Endothelial cell of umbilical vein (primary cell): ENCODE results near the gene KLK13. TPM values are rescaled to one million over a fixed set of nuclear protein-coding genes. Genes with fewer than 3 reads are reported as not detected.

Source experiments
- BruUV-seq: library from RNA; stranded (reverse); fragments of 400-500 nt; replicated peaks from 2 replicates; lab custom pipeline; 2021; lab: Mats Ljungman, UMichigan
- CTCF ChIA-PET: fragments of 300-600, 350-600 bp; sonication (Branson Sonifier 250); formaldehyde crosslinking; loops from one replicate; lab custom pipeline; 2021; ENCODE audit warnings: antibody characterized with exemption, inconsistent platforms; lab: Charles Lee
- POLR2A ChIA-PET: fragments of 300-600, 350-600 bp; sonication (Branson Sonifier 250); formaldehyde crosslinking; loops from one replicate; lab custom pipeline; 2021; ENCODE audit warnings: antibody characterized with exemption, inconsistent platforms; lab: Charles Lee
- DNase-seq: peaks from one replicate; pipeline ENCODE4 v3.0.0-alpha.2; 2011; ENCODE audit warnings: low read depth, low spot score
- FAIRE-seq: peaks from 2 replicates; lab custom pipeline; 2011; peaks lifted over from hg19 to GRCh38; lab: Jason Lieb, UNC
- H2AFZ ChIP-seq: 2 replicates; pipeline ENCODE4 v1.6.0; 2012; ENCODE audit warnings: low read depth, low read length, control low read depth, inconsistent platforms
- H3K27ac ChIP-seq: 2 replicates; pipeline ENCODE4 v1.5.1; 2011; ENCODE audit warnings: low read depth, mild to moderate bottlenecking, control low read depth, low read length, moderate library complexity; ENCODE audit not compliant: insufficient read depth
- H3K27me3 ChIP-seq, 2 experiments: 2 replicates each; pipeline versions ENCODE4 v1.6.0 to v1.6.1; 2011; ENCODE audit warnings: low read length in 2 of 2, mixed read lengths in 1 of 2; ENCODE audit not compliant: control insufficient read depth in 2 of 2, insufficient read depth in 2 of 2
- H3K36me3 ChIP-seq, 2 experiments: 2 replicates in 1 of 2; 3 replicates in 1 of 2; pipeline ENCODE4 v1.5.1; 2011; ENCODE audit warnings: low read length in 2 of 2, mild to moderate bottlenecking in 1 of 2, moderate library complexity in 1 of 2; ENCODE audit not compliant: control insufficient read depth in 2 of 2, insufficient read depth in 2 of 2; ENCODE audit errors: extremely low read depth in 1 of 2
- H3K4me1 ChIP-seq: 3 replicates; pipeline ENCODE4 v1.5.1; 2011; ENCODE audit warnings: mild to moderate bottlenecking, low read length; ENCODE audit not compliant: control insufficient read depth, insufficient read depth; ENCODE audit errors: extremely low read depth
- H3K4me2 ChIP-seq: 2 replicates; pipeline ENCODE4 v1.6.1; 2011; ENCODE audit warnings: low read length, control low read depth, mixed read lengths; ENCODE audit not compliant: insufficient read depth
- H3K4me3 ChIP-seq, 3 experiments: fragments of 200-600 bp in 1 of 3; sonication (generic), shearing (Covaris generic) in 1 of 3; replicated peaks in 1 of 3; 2 replicates each; pipeline ENCODE4 v1.5.1; 2011 to 2016; ENCODE audit warnings: control low read depth in 3 of 3, low read length in 3 of 3, mild to moderate bottlenecking in 2 of 3, inconsistent platforms in 1 of 3, low read depth in 1 of 3, moderate library complexity in 1 of 3; ENCODE audit not compliant: insufficient read depth in 1 of 3
- H3K79me2 ChIP-seq: 2 replicates; pipeline ENCODE4 v1.6.0; 2012; ENCODE audit warnings: low read length, inconsistent platforms; ENCODE audit not compliant: control insufficient read depth, insufficient read depth
- H3K9ac ChIP-seq: replicated peaks from 2 replicates; pipeline ENCODE3; 2011; ENCODE audit warnings: low read length, control low read depth; ENCODE audit not compliant: insufficient read depth; ENCODE audit errors: extremely low read depth
- H3K9me1 ChIP-seq: replicated peaks from 3 replicates; pipeline ENCODE4 v1.6.0; 2011; ENCODE audit warnings: mild to moderate bottlenecking, low read length; ENCODE audit not compliant: control insufficient read depth, insufficient read depth; ENCODE audit errors: extremely low read depth
- H3K9me3 ChIP-seq: replicated peaks from 2 replicates; pipeline ENCODE4 v1.5.1; 2012; ENCODE audit warnings: low read length, inconsistent platforms; ENCODE audit not compliant: control insufficient read depth, insufficient read depth
- H4K20me1 ChIP-seq: replicated peaks from 2 replicates; pipeline ENCODE3; 2011; ENCODE audit warnings: mild to moderate bottlenecking, low read length; ENCODE audit not compliant: control insufficient read depth, insufficient read depth; ENCODE audit errors: extremely low read depth
- CTCF ChIP-seq, 2 donors: IDR thresholded peaks; 1 replicate in 1 of 2; 2 replicates in 1 of 2; pipeline ENCODE4 v1.5.1; 2011; ENCODE audit warnings: low read length in 2 of 2, mild to moderate bottlenecking in 2 of 2, moderate library complexity in 2 of 2, control low read depth in 1 of 2, inconsistent platforms in 1 of 2, low read depth in 1 of 2; ENCODE audit not compliant: insufficient read depth in 1 of 2; ENCODE audit errors: extremely low read depth in 1 of 2
- EZH2 ChIP-seq: IDR thresholded peaks from 2 replicates; pipeline ENCODE4 v1.6.1; 2012; ENCODE audit warnings: borderline replicate concordance, low read depth, mild to moderate bottlenecking, moderate library complexity, low read length, inconsistent platforms; ENCODE audit not compliant: severe bottlenecking
- GATA2 ChIP-seq: IDR thresholded peaks from 2 replicates; pipeline ENCODE4 v1.7.0; 2011; ENCODE audit warnings: low read depth, mild to moderate bottlenecking, moderate library complexity, mixed read lengths, low read length; ENCODE audit not compliant: insufficient read length, insufficient read depth
- JUN ChIP-seq: IDR thresholded peaks from 2 replicates; pipeline ENCODE4 v1.6.1; 2011; ENCODE audit warnings: borderline replicate concordance, low read depth; ENCODE audit not compliant: insufficient read length, insufficient read depth
- MYC ChIP-seq: IDR thresholded peaks from one replicate; pipeline ENCODE4 v1.6.1; 2011; ENCODE audit warnings: mild to moderate bottlenecking, low read depth, low read length
- POLR2AphosphoS5 ChIP-seq: IDR thresholded peaks from 2 replicates; pipeline ENCODE4 v1.6.1; 2012; ENCODE audit warnings: low read depth, mild to moderate bottlenecking, control low read depth, low read length, moderate library complexity; ENCODE audit not compliant: insufficient read depth
- dilution Hi-C: fragments of 300-500 bp; cut with MboI; formaldehyde crosslinking; loops from one replicate; pipeline ENCODE4 v1.15.0; 2019; ENCODE audit warnings: low sequenced_read_pairs; ENCODE audit not compliant: extremely low pct_ligation_motif_present
- intact Hi-C: fragments of 100-400 bp; cut with micrococcal nuclease; formaldehyde crosslinking; loops from one replicate; pipeline ENCODE4 v1.10.0; 2022
- polyA plus RNA-seq, 4 experiments: library from polyadenylated mRNA; depleted of rRNA in 3 of 4; stranded (reverse) in 3 of 4; unstranded in 1 of 4; fragments of >200 nt; gene quantifications; 2 replicates each; pipeline versions ENCODE4 v1.2.1 to v1.2.3, GENCODE V29; 2011 to 2012; ENCODE audit warnings: missing spikeins in 1 of 4
- total RNA-seq: library from RNA; stranded (reverse); gene quantifications from 2 replicates; pipeline ENCODE4 v1.2.3, GENCODE V29; 2021

KLK13 gene
- total and polyA plus RNA-seq, 2 donors (not counting 3 experiments of a cell fraction or from before 2014, with no cell fraction given): not detected

GRCh38 chr19:51034704-51035103 is 30.2 kb downstream of the KLK13 start, which contains the start of gene KLK12:
Gene KLK12, minus strand, starts transcription at chr19:51035002. Its CDS starts 381 bp downstream, at chr19:51034621.
- H3K4me3 ChIP-seq: no peak within 1 kb of the TSS
- H3K27ac ChIP-seq: no peak within 1 kb of the TSS
- no peaks in the 10 kb centered on the region for H3K27me3 ChIP-seq
- H3K36me3 ChIP-seq: no peaks in the 10 kb centered on the region
- H3K4me1 ChIP-seq: no peaks in the 10 kb centered on the region
- TF ChIP-seq MYC (no peak), CTCF (IDR thresholded peaks at IDR 0.05; ENCODE audit: extremely low read depth in 1 of 2, insufficient read depth in 1 of 2, low read depth in 1 of 2, low read length in 2 of 2) (no peak), JUN (no peak), EZH2 (no peak), POLR2AphosphoS5 (no peak), GATA2 (no peak)
- no peak within 1 kb of the TSS for H3K9ac ChIP-seq
- H4K20me1 ChIP-seq: no peaks in the 10 kb centered on the region
- no peak within 1 kb of the TSS for H3K4me2 ChIP-seq
- no peak for FAIRE-seq
- H3K9me3 ChIP-seq: no peaks in the 10 kb centered on the region
- POLR2A ChIA-PET: no interaction called here
- no peaks in the 10 kb centered on the region for H3K9me1 ChIP-seq
- no peak within 1 kb of the TSS for H2AFZ ChIP-seq
- intact Hi-C loops (no loop called here), dilution Hi-C loops (no loop called here)
- no peaks in the 10 kb centered on the region for H3K79me2 ChIP-seq
- CTCF ChIA-PET: interaction anchor here (1.2 kb wide), 1 partner anchor 14 kb away, joined by 6 read pairs; no protein-coding TSS in a partner anchor
- no TSS peak for BruUV-seq
- no peak for DNase-seq
